ENCODE results near the gene CAPN15.
A peak's percentile ranks its signal among the peaks of the same experiment; 100 is the strongest.
"Not testable (repeated sequence)": the region's sequence is repeated elsewhere in the genome, so short reads cannot be mapped to it uniquely, and the experiment has no call there.

CAPN15 gene

DNA sequence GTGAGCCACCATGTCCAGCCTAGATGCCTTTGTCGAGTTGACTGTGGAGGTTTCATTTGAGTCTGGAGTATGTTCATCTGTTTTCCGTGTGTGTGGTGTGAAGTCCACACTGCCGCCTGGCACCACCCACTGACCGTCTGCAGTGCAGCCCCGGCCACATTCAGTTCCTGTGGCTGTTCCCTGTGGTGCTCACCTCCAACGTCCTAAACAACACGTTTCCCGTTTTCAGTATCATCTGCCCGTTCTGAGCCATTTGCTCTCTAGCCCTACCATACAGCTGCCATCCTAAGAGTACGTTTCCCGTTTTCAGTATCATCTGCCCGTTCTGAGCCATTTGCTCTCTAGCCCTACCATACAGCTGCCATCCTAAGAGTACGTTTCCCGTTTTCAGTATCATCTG is 20.0 kb upstream of the CAPN15 start:
- not testable (repeated sequence) for DNase-seq (ENCODE audit: low read depth)

DNA sequence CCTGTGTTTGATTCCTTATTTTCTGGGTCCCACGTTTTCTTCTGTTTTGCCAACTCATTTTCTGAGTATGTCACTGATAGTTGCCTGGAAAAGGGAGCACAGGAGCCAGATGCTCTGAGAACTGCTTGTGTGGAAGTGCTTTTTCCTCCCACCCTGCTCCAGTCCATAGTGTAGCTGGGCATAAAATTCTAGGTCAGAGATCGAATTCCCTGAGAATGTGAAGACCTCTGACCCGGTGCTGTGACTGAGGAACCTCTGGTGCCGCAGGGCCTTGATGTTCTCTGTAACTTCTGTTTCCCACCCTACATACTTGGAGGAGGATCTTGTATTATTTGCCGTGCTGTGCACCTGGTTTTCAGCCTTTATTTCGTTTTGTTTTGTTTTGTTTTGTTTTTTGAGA is 19.5 kb upstream of the CAPN15 start:
- DNase-seq (ENCODE audit: low read depth), result no peak

DNA sequence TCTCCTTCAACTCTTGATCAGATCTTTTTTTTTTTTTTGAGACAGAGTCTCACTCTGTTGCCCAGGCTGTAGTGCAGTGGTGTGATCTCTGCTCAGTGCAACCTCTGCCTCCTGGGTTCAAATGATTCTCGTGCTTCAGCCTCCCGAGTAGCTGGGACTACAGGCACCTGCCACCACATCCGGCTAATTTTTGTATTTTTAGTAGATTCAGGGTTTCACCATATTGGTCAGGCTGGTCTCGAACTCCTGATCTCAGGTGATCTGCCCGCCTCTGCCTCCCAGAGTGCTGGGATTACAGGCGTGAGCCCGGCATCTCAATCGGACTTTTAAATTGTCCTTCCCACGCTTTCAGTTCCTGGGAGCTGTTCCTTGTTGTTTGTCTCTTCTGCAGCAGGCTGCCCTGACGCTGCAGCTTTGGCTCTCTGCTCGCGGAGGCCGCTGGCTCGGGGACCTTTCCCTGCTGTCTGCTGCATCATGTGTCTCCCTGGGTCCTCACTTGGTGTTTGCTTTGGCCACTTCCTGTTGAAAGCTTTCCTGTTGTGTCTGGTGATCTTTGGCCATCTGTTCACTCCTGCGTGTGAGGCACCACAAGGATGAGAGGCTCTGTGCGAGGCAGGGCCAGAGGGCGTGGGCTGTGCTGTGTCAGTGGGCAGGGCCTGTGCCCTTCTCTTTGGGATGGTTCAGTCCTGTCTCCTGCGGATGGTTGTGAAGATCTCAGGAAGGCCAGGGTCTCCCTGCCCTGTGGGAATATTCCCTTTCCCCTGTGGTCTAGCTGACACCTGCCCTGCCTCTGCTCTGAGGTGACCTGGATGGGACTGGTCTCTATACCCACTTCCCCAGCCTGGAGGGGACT is 18.4 kb upstream of the CAPN15 start:
- DNase-seq (ENCODE audit: low read depth), result no peak

DNA sequence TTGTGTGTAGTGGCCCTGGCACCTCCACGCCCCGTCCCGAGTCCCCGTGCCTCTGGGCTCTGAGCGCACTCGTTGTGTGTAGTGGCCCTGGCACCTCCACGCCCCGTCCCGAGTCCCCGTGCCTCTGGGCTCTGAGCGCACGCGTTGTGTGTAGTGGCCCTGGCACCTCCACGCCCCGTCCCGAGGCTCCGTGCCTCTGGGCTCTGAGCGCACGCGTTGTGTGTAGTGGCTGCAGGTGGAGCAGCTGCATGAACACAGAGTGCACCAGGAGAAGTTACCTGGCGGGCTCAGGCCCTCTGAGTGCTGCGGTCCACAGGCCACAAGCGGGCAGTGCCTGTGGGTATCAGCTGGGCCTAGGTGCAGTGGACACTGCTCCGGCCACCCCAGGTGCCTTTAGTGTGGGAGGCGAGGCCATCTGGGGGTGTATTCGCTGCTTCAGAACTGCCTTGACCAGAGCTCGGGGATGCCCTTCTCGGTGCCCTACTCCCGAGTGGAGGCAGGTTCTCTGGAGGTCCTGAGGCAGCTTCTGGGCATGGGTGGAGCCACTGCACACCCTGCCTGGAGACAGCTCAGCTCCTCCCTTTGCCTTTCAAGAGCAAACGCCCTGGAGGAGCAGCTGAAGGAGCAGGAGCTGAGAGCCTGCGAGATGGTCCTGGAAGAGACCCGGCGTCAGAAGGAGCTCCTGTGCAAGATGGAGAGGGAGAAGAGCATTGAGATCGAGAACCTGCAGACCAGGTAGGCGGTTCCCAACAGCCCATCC is 17.3 kb upstream of the CAPN15 start:
- no peak for DNase-seq (ENCODE audit: low read depth)

DNA sequence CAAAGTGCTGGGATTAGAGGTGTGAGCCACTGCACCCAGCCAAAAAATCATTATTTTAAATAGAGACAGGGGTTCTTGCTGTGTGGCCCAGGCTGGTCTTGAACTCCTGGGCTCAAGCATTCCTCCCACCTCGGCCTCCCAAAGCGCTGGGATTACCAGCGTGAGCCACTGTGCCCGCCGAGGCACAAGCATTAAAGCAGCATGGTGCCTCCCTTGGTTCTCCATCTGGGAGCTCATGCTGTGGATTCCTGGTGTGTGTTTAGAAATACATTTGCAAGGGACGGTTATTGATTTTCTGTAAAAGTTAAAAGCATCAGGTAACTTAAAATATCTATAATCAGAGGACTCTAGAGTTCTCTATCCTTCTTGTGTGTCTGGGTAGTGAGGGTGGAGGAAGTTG is 14.7 kb upstream of the CAPN15 start:
- no peak for DNase-seq (ENCODE audit: low read depth)

DNA sequence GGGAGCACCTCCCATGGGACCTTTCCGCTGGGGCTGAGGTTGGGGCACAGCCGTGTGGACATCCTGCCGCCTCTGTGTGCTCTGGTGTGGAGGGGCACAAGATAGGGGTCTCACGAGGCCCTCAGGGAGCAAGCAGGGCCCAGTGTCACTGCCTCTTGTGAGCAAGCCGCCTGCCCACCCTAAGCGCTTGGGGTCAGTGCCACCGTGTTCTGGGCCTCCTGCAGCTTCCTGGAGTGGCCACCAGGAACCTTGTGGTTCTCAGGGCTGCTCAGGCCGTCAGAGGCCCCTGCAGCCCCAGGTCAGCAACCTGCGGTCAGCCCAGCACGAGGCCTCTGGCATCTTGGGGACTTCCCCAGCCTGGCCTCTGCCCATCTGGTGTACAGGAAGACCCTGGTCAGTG is 13.6 kb upstream of the CAPN15 start:
- DNase-seq (ENCODE audit: low read depth), result no peak

DNA sequence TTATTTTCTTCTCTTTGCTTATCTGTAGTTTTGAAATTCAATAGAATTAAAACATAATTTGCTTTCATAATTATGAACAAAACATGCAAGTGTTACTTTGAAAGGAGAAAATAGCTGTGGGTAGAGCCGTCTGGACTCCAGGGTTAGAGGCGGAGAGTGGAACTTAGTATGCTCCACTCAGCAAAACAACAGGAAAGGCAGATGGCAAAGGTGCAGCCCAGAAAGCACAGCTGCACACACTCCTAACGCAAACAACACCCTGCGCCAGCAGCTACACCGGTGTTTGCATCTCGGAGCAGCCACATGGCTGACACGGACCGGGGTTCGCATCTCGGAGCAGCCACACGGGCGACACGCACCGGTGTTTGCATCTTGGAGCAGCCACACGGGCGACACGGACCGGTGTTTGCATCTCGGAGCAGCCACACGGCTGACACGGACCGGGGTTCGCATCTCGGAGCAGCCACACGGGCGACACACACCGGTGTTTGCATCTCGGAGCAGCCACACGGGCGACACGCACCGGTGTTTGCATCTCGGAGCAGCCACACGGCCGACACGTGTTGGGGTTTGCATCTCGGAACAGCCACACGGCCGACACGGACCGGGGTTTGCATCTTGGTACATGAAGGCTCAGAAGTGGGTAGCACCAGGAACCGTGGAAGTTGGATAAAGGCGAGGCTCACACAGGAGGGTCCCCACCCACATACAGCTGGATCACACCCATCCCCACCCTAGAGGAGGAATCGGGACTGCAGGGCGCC is 12.2 kb upstream of the CAPN15 start:
- no peak for DNase-seq (ENCODE audit: low read depth)

DNA sequence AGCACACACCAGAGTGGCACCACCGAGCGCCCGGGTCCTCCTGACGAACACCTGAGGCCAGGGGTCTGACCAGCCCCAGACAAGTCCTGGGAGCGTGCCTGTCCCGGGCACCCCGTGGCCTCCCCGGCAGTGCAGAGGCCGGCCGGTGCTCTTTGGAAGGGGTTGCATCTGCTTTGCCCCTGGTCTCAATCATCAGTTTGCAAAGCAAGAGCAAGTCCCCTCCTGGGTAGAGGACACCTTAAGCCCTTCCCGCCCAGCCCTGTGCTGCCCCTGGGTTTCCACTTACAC is 11.6 kb upstream of the CAPN15 start:
- no peak for DNase-seq (ENCODE audit: low read depth)

DNA sequence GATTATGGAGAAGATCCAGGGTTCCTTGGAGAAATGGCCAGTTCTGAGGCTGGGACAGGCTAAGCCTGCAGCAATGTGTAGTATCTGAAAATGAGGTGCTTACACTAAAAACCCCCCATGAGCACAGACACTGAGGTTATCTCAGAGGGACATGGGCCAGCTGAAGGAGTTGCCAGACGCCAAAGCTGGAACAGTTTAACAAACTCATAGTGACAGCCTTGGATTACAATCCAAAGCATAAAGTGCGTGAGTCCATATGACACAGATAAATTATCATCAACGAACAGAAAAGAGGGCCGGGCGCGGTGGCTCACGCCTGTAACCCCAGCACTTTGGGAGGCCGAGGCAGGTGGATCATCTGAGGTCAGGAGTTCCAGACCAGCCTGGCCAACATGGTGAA is 11.2 kb upstream of the CAPN15 start:
- no peak for DNase-seq (ENCODE audit: low read depth)

DNA sequence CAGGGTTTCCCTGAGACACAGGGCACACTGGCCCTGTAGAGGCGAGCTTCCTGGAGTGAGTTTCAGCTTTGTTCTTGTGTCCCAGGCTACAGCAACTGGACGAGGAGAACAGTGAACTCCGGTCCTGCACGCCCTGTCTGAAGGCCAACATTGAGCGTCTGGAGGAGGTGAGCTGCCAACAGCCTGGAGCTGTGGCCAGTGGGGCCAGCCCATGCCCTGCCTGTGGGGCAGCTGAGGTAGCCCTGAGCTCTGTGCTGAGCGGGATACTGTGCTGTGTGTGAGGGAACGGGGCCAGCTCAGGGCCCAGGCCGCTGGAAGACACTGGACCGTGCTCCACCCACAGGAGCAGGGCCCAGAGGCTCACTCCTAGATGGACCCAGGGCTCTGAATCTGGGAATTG is 8.7 kb upstream of the CAPN15 start:
- no peak for DNase-seq (ENCODE audit: low read depth)

DNA sequence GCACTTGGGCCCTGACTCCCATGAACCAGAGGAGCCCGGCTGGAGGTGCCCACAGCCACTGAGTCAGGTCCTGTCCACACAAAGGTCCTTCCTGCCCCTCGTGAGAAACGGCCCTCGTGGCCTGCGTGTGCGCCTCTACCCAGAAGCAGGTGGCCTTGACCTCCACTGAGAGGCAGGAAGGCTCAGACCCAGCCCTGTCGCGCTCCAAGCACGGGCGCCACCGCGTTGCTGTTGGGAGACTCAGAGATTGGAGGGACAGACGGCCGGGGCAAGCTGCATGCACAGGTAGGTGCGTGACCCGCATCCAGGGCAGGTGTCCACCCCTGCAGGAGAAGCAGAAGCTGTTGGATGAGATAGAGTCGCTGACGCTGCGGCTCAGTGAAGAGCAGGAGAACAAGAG is 8.1 kb upstream of the CAPN15 start:
- no peak for DNase-seq (ENCODE audit: low read depth)

DNA sequence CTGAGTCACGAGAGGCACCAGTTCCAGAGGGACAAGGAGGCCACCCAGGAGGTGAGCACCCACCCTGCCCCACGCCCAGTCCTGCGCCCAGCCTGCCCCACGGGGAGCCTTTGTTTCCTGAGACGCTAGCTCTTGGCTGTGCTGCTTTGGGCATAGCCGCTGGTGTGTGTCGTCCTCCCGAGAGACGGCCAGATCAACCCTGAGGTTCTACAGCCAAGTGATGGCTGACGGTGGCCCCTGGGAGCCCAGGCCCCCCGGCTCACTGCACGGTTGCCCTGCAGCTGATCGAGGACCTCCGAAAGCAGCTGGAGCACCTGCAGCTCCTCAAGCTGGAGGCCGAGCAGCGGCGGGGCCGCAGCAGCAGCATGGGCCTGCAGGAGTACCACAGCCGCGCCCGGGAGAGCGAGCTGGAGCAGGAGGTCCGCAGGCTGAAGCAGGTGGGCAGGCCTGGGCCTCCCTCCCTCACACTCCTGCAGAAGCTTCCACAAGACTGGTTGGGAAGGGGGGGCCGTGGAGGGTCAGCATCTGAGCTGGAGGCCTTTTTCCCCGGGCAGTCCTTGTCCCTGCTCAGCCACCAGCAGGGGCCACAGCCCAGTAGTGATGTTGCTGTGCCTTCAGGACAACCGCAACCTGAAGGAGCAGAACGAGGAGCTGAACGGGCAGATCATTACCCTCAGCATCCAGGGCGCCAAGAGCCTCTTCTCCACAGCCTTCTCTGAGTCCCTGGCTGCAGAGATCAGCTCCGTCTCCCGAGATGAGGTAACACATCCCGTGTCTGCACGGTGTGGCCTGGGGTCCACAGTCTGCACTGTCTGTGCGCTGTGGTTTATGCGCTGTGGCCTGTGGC is 7.4 kb upstream of the CAPN15 start:
- DNase-seq (ENCODE audit: low read depth), result no peak

DNA sequence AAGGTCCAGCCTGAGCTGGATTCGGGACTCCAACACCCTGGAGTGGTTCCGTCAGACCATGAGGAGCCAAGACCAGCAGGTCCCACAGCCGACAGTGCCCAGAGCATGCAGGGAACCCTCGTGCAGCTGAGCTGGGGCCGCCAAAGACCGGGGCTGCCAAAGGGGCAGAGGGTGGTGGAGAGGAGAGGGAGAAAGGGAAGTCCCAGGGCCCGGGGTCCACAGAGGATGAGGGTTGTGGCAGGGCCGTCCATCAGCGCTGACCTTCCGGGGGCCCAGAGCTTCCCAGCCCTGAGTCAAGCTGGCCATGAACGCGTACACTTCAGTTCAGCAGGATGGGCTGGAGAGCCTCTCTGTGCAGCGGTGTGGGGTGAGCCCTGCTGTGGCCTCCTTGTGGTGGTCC is 6.7 kb upstream of the CAPN15 start:
- DNase-seq (ENCODE audit: low read depth), result no peak

DNA sequence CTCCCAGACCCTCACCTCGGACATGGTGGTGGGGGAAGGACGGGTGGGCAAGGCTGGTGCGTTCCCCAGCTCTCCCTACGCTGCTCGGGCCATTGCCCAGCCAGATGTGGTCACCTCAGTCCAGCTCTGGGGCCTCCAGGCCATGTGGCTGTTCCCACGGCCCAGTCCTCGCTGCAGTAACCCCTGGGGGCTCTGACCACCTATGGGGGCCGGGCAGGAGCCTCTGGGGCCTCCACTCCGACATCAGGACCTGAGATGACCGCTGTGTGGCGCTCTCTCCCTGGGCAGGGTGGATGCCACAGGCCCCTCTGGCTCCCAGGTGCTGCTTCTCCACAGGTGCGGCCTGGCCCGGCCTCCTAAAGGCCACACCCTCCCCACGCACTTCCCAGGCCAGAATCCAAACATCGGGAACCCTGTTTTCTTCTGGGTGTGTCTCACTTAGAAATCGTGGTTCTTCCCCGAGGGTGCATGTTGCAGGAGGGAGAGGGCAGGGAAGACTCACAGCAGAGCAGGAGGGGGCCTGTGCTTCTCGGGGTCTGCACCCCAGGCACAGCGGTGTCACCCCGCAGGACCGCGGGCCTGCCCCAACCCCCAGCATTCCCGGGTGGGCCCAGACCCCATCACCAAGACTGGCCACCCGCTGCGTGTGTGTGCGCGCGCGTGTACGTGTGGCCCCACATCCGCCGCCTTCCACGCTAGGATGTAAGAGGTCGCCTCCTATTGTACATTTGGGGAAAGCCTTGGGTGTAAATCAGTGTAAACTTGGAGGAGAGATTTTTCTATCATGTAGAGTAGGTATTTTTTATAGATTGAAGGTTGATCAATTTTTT is 5.9 kb upstream of the CAPN15 start:
- no peak for DNase-seq (ENCODE audit: low read depth)

DNA sequence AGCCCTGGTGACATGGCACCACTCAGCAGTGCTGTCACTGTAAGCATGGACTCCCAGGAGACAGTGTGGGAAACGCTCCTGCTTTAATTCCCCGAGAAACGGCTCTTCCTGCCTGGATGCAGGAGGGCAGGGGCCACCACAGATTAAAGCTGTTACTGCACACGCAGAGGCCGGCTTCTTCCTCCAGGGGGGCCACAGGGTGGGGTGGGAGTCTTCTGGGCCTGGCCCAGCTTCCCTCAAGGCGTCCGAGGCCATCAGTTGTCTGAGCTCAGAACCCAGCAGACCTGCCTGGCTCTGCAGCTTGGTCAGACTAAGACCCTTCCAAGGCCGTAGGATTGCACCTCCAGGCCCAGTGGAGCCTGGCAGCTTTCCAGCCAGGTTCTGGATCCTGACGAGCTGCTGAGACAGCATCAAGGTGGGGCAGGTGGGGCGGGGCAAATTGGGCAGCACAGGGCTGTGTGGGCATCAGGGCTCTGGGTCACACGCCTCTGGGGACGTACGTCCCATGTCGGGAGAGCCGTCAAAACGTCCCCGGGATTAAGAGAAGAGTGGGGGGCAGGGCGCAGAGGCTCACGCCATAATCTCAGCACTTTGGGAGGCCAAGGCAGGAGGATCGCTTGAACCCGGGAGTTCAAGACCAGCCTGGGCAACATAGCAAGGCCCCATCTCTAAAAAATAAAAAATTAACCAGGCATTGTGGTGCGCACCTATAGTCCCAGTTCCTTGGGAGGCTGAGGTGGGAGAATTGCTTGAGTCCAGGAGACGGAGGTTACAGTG is 5.0 kb upstream of the CAPN15 start:
- no peak for DNase-seq (ENCODE audit: low read depth)

DNA sequence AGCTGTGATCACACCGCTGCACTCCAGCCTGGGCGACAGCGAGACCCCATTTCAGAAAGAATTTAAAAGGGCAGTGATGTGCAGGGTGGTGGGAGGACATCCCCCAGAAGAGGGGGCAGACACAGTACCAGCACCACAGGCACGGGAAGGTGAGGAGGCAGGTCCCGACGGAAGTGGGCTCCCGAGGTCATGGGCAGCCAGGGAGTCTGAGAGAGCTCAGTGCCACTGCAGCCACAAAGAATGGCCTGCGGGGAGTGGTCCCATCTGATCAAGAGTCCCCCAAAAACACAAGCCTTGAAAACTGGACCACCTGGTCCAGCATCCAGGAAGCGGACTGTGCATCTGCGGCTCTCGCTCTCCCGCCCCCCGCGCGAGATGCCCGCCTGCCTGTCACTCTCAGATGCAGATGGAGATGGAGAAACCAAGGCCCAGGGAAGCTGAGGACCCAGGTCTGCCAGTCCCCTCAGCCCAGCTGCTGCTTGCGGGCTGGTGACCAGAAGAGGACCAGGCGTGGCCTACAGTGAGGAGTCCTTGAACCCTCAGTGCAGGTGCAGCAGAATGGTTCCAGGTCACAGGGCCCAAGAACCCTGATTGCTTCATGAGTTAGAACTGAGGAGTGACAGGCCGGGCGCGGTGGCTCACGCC is 4.3 kb upstream of the CAPN15 start:
- DNase-seq (ENCODE audit: low read depth), result no peak

DNA sequence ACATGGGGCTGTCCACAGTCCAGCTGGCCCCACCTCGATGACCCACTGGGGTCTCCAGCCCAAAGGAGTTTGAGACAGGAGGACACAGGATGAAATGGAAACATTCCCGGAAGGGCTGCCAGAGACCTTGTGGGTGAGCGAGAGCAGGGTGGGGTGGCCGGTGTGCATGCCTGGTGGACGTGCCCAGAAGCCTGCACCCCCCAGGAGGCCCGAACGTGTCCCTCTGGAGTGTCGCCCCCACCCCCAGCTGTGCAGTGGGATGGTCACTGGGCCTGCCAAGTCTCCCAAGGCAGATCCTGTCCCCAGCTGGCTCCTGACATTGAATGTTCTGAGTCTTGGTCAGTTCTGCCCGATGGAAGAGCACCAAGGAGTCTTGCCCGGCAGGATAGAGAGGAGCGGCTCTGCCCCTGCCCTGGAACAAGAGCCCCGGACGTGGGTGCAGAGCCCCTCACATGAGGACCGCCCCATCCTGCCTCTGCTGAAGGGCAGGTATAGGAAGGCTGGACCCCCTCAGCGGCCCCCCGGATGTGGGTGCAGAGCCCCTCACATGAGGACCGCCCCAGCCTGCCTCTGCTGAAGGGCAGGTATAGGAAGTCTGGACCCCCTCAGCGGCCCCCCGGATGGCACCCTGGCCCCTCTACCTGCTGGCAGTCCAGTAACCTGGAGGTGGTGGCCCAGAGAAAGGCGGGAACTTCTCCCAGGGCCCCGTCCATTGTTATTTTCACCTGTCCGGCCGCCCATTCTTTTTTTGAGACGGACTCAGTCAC is 3.1 kb upstream of the CAPN15 start:
- DNase-seq (ENCODE audit: low read depth), result no peak

DNA sequence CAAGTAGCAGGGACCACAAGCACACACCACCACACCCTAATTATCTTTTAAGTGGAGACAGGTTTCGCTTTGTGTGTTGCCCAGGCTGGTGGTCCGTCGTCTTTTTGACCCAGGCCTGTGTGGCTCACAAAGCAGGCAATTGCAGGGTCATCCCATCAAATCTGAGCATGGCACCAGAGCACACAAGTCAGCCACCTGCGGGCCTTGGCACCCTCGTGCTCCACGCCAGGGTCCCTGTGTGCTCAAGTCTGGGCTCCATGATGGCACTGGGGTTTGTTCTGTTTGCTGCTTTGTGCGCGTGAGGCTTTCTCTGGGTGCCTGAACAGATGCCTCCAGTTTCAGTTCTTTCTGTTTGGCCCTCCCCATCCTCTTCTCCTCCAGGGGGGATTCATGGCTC is 2.4 kb upstream of the CAPN15 start:
- DNase-seq (ENCODE audit: low read depth), result no peak

DNA sequence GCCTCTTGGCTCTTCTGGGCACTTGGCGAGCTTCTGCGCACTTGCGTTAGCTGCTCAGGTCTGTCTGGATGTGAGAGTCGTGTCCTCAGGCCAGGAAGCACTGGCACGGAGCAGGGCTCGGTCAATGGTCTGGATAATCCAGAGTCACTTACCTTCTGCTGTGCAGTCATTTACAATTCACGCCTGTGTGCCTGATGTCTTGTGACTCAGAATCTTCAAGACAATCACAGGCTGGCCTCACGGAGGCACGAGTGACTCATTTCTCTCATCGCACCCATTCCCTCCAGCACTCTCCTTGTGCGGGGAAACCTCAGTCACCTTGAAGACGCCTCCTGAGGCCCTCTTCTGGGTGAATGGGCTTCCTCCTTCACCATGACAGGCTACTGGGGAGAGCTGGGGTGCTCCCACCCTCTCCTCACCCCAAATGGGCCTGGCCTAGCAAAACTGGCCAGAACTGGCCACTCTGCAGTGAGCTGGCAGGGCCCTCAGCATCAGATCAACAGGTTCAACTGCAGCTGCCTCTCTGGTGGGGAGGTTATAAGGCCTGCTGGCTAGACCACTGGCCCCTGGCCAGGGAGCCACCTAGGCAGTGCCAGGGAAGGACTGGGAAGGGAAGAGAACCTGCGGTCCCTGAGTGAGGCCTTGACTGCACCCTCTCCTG is 1.9 kb upstream of the CAPN15 start:
- DNase-seq (ENCODE audit: low read depth), result peak; percentile 76
